ENCODE results near the gene SPC25. TPM values are rescaled to one million over a fixed set of nuclear protein-coding genes. Genes with fewer than 3 reads are reported as not detected.

The SPC25 gene
- total RNA-seq, 1 donor from 2014 or later: 21.4 TPM

DNA sequence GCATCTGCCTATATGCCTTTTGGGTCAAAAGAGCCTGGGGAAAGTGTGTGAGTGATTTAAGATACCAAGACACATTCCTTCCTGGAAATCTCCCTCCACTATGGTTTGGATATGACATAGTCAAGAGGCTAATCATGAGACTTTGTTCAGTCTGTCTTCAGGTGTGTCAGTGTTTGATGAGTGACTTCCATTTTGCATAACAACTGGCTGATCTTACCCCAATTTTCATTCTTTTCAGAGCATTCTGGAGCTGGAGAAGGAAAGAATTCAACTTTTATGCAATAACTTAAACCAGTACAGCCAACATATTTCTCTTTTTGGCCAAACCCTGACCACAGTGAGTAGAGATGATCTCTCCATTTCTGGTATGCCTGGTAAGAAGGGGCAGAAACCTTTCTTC, 39.4 kb downstream of the SPC25 start:
- intact Hi-C loops (cut with micrococcal nuclease): no loop called here

DNA sequence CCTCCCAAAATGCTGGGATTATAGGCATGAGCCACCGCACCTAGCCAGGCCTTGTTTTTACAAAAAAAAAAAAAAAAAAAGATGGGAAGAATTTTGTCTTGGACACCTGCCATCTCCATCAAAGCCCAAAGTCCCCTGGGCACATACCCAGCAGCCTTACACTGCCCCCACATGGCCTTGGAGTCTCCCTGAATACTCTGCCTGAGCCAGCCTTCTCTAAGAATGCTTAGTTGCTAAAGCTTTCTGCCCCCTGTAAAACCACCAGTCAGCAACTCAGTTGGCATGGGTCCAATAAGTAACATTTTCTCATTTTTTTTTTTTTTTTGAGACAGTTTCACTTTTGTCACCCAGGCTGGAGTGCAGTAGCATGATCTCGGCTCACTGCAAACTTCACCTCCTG, 40.6 kb downstream of the SPC25 start:
- intact Hi-C loops (cut with micrococcal nuclease): no loop called here

DNA sequence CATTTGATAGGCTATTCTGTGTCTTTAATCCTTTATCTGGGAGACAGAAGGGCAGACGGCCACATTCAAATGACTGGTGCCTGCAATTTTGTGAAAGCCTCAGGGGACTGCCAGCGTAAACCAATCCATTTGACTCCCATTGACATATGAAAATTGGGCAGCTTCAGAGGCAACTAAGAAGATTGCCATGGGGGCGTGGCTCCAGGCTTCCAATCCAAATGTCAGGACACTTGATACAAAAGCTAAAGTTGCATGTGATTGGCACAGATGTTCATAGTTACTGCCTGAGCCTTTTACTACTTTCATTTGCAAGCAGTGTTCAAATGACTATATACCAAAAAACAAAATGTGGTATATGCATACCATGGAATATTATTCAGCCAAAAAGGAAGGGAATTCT, 42.0 kb downstream of the SPC25 start:
- intact Hi-C loops (cut with micrococcal nuclease): no loop called here

GRCh38 chr2:168843253-168843652, 47.0 kb downstream of the SPC25 start:
- intact Hi-C loops (cut with micrococcal nuclease): no loop called here

DNA sequence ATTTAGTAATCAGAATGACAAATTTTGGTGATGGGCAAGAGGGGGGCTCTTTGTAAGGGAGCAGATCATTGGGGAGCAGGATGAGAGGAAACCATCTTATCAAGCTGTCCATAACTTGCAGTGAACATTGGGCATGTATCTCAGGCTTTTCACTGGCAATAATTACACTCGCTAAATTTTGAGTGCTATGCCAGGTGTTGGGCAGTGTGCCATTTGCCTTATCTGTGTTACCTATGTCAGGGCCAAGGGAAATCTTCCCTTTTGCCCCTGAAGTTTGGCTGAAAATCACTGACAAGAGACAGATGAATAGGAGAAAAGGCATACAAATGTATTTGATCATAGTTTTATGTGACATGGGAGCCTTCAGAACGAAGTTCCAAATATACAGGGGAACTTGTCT, 48.8 kb downstream of the SPC25 start:
- intact Hi-C loops (cut with micrococcal nuclease): no loop called here

DNA sequence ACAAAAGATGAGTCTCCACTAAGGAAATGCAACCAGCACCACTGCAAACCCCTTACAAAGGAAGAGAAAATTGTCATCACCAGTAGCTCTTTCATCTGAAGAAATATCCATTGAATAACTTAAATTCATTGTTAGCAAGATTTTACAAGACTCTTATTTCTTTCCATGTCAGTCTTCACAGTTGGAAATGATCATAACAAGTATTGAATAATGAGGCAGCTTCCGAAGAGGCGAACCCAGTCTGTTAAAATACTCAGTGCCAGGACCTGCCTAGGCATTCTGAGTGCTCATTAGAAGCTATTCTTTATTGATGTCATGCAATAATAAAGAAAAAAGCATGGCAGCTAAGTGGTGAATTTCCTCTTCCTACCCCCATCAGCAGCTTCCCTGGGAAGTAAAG, 54.3 kb downstream of the SPC25 start:
- intact Hi-C loops (cut with micrococcal nuclease): no loop called here

DNA sequence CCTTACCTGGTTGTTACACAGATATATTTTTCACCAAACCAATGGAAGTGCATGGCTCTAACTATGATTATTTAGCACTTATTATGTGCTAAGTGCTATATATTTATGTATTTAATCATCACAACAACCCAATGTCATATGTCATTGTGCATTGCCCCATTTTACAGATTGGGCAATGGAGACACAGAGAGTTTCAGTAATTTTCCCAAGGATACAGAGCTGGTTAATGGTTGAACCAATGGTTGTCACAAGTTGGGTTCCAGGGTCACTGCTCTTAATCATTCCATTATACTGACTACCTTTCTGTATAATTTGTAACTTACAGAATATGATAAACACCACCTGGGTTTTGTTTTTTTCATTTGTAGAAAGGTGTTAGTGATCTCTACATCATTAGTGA, 58.6 kb downstream of the SPC25 start:
- intact Hi-C loops (cut with micrococcal nuclease): no loop called here

GRCh38 chr2:168830958-168831357, 59.3 kb downstream of the SPC25 start:
- intact Hi-C loops (cut with micrococcal nuclease): no loop called here

DNA sequence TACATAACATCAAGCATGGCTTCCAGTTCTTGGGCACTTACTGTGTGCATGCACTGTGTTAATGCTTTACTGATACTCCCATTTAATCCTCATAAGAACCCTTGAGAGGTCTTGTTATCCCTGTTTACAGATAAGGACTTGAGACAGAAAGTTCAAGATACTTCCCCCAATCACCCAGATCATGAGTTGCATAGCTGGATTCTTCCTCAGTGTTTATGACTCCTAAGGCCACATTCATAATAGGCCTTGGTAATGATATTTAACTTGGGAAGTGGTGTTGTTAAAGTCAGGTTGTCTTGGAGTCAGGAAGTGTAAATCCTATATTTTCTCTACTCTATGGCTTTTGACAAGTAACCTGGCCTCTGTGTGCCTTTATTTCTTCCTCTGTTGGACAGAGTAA, 65.1 kb downstream of the SPC25 start:
- intact Hi-C loops (cut with micrococcal nuclease): no loop called here

- intact Hi-C loops (cut with micrococcal nuclease): no loop called here
These were observed 68.2 kb downstream of the SPC25 start for GRCh38 chr2:168821992-168822391.

DNA sequence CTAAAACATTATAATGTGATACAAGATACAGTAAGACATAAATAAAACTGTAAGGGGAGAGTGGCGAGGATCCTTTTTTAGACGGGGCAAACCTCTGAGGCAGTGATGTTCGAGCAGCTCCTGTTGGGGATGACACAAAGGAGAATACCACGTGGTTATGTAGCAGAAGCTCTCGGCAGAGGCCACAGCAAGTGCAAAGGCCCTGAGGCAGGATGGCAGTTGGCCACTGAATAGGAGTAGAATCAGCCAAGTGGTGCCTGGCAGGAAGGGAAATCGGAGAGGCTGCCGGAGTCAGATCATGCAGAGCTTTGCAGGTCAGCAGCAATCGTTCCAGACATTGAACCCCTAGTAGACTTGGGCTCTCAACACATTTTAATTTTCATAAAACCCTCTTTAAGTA, 68.7 kb downstream of the SPC25 start:
- intact Hi-C loops (cut with micrococcal nuclease): no loop called here

Other genes starting within 250 kb of the SPC25 start
- gene NOSTRIN, start 87.8 kb downstream of the SPC25 start, total RNA-seq: not detected in 2 replicates
- gene G6PC2, start 10.9 kb upstream of the SPC25 start, total RNA-seq: not detected in 2 replicates
- gene ABCB11, start 140.9 kb upstream of the SPC25 start, total RNA-seq: 0.05 TPM in 1 of 2 replicates, not detected in the other
- 0.12 TPM in 1 of 2 replicates, not detected in the other for gene DHRS9, start 179.1 kb upstream of the SPC25 start, total RNA-seq